ENCODE measurements around the gene IDH3G.

The IDH3G gene

DNA sequence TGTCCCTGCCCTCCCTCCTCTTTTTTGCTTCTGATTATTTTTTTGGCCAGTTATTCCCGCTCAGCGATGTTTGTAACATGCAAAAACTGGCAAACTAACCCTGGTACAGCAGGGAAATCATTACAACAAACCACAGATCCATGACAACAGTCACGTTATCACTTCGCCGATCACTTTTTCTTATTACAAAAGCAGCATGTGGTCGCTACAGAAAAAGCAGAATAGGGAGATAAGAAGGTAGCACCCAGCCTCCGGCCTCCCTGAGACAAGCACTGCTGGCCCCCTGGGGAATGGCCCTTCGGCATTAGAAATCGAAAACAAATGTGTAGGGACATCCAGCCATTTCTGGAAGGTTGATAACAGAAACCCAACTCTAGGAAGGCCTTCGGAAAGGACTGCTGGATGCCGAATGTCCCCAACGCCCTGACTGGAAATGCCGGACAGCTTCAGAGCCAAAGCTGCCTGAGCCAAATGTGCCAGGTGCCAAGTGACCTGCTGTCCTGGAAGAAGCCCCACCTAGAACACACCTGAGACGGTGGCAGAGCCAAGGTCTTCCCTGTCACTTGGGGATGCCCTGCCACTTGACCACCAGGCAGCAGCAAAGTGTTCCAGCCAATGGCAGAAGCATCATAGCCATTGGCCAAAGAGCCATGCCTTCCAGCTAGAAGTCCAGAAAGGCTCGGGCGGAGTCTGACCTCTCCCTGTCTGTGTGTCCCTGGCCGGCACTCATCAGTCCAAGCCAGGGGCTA, 2.9 kb downstream of the IDH3G start:
- no peak for DNase-seq (ENCODE audit: low read depth in 2 of 2)

DNA sequence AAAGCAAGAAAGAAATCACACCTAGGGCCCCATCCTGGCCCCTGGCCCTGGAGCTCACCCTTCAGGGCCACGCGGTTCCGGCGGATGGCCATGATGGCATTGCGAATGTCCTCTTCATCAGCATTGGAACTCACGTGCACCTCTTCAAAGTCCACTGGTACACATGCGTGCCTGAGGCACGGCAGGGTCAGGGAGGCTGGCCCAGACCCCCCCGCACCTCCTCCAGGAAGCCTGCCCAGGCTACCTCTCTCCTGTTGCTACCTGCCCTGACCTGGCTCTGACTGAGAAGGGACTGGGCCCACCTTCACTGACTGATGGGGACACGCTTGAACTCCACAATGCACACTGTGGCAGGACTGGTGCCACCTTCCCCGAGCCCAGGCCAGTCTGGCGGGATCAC, 4.5 kb downstream of the IDH3G start:
- DNase-seq (ENCODE audit: low read depth in 2 of 2) = no peak

DNA sequence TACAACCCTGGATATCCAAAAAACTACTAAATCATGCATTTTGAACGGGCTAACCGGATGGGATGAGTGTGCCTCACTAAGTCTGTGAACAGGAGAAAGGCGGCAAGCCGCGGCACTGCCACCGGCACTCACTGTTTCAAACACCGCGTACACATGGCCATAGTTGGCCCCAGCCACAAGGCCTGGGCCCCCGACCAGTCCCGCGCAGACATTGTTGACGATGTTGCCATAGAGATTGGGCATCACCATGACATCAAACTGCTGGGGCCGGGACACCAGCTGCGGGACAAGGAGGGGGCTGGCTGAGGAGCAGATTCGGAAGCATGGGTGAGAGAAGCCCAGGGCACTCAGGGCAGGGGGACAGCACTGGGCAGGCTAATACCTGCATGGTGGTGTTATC, 7.5 kb downstream of the IDH3G start:
- DNase-seq (ENCODE audit: low read depth in 2 of 2) = no peak

DNA sequence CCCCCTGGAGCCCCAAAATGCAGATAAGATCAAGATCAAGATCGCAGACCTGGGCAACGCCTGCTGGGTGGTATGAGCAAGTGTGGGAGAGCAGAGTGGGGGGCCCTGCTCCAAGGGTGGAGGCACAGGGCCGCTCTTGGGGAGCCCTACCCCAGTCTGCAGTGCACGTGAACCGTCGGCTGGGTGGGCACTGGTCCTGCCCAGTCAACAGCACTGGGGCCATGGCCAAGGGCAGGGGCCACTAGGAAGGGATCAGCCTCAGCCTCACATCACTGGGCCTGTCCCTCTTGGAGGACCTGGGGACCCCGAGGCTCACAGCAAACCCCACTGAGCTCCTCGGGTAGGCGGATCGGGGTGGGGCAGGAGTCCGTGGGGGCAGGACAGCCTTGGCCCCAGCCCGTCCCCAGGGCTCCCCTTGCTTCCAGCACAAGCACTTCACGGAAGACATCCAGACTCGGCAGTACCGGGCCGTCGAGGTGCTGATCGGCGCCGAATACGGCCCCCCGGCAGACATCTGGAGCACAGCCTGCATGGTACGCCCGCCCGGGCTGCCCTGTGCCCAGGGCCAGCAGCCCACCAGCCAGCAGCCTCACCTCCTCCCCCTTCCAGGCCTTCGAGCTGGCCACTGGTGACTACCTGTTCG, 9.7 kb downstream of the IDH3G start:
- no peak for DNase-seq (ENCODE audit: low read depth in 2 of 2)

DNA sequence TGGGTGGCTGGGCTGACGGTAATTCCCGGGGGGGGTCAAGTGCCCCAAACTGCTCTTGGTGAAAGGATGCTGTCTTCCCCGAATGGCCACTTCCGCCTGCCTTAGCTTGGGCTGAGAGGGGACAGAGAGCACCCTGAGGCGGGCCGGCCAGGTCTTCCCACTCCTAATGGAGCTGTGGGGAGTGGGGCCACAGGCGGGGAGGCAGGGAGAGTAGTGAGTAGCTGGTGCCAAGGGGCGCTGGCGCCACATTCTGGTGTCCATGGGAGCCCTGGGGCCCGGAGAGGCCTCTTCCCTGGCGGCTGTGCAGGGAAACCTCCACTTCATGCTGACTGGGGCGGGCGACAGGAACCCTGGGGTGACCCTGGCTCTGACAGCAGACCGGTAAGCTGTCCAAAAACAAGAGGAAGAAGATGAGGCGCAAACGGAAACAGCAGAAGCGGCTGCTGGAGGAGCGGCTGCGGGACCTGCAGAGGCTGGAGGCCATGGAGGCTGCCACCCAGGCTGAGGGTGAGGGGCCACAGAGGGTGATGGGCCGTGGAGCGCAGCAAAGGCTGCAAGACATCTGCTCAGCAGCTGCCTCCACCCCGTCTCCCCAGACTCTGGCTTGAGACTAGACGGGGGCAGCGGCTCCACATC, 10.7 kb downstream of the IDH3G start:
- no peak for DNase-seq (ENCODE audit: low read depth in 2 of 2)

DNA sequence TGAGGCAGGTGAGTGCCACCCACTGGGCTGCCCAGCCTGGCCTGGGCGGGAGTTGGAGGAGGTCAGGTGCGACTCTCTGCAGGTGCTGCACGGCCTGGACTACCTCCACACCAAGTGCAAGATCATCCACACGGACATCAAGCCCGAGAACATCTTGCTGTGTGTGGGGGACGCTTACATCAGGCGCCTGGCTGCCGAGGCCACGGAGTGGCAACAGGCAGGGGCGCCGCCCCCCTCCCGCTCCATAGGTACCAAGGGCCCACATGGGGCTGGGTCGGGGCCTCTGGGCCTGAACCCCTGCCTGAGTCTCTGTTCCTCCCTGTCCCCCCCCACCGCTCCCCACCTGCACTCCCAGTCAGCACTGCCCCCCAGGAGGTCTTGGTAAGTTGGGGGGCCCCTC, 11.3 kb downstream of the IDH3G start:
- DNase-seq (ENCODE audit: low read depth in 2 of 2) = no peak

DNA sequence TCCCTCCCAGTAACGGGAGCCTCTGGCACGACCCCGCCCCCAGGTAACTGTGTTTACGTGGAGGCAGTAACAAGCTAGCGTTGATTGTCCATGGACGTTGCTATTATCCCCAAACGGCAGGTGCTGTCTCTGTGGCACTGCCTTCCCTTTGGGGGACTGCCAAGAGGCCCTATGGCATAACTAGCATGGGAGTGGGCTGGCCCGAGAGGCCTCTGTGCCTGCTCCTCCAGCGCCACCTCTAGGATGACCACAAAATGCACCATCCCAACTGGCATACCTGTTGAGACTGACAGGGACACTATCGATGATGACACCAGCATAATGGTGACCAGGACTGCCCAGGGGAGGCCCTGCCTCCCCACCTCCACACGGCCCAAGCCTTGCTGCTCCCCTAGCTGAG, 11.9 kb downstream of the IDH3G start:
- no peak for DNase-seq (ENCODE audit: low read depth in 2 of 2)

DNA sequence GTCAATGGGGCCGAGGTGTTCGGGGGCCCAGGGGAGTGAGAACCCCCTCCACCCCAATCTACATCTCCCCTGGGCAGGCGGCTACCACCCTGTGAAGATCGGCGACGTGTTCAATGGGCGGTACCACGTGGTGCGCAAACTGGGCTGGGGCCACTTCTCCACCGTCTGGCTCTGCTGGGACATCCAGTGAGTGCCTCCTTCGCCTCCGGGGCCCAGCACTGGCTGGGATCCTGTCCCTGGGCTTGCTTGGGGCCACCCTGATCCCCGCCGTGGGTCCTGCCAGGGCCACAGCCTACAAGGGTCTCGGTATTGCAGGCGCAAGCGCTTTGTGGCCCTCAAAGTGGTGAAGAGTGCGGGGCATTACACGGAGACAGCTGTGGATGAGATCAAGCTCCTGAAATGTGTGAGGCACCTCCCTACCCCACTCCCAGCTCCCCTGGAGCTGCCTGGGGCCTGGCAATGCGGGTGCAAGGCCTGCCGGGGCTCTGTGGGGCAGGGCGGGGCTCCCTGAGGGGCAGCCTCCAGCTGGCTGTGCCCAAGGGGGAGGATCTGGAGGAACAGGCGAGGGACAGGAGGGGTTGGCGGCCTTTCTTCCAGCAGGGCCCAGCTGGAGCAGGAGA, 12.6 kb downstream of the IDH3G start:
- no peak for DNase-seq (ENCODE audit: low read depth in 2 of 2)

DNA sequence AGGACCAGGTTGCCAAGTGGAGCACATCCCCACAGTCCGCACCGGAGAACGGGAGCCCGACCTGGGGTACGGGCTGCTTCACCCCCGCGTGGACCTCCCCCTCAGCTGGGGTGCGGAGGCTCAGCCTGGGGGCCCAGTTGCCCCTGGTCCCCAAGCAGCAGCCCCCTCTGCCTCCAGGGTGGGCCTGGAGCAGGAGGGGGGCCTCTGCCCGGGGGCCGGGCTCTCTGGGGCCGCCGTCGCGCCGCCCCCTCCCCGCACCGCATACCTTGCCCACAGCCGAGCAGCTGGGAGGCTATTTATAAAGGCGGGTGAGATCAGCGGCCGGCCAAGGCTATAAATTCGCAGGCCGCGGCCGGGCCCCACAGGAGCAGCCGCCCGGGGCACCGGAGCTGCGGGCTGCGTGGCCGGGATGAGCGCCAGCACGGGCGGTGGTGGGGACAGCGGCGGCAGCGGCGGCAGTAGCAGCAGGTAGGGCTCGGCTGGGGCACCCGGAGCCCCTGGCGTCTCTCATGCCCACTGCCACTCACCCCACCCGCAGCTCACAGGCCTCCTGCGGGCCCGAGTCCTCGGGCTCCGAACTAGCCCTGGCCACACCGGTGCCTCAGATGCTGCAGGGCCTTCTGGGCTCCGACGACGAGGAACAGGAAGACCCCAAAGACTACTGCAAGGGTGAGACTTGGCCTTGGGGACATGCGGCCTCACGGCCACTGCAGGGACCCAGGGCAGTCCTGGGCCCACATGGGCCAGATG, 13.3 kb downstream of the IDH3G start, which contains the start of gene SRPK3:
TSS of gene SRPK3 (plus strand) at position 364 of the 750 bp plus-strand sequence. CDS start at position 410, 46 bp downstream.
- no peak for DNase-seq (ENCODE audit: low read depth in 2 of 2)

DNA sequence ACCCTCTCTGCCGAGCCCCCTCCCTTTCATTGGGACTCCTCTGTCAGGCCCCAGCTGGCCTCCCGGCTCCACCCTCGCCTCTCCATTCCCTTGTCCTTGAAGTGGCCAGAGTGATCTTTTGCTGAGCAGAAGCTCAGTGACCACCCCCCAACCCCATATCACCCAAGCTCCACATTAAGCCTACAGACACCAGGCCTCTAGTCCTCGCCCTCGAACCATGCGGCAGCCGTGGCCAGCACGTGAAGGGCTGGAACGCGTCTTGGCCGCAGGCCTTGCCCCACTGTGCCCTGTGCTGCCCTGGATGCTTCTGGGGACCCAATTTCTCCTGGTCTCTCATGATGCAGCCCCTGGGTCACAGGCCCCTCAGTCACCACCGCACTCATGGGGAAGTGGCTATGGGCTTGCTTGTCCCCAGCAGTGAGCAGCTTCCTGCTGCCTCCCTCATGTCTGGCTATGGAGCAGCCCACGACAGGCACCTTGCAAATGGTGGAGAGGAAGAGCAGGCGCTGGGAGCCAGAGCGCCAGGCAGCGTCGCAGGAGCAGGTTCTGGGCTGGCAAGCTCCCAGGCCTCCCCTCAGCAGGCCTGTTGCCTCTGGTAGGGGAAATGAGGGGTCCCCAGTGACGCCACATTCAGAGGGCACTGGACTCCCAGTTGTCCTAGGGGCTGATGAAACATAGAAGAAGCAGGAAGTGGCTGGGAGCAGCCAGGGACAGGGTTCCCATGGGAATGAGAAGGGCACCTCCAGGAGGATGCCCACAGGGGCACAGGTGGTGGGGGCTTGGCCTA, 14.1 kb downstream of the IDH3G start:
- no peak for DNase-seq (ENCODE audit: low read depth in 2 of 2)

DNA sequence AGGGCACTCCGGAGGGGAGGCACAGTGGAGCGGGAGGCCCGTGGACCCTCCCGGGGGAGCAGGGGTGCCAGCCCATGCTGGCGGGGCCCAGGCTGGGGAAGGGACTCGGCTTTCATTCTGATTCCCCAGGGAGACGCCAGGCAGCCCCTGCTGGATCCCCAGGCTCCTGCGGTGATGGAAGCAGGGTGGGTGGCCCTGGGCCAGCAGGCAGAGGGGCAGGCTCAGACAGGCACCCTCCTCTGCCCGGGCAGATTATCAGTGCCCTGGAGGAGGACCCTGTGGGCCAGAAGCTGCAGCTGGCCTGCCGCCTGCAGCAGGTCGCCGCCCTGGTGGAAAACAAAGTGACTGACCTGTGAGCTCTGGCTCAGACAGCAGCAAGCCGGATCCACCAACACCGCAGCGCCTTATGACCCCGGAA, 15.5 kb downstream of the IDH3G start:
- no peak for DNase-seq (ENCODE audit: low read depth in 2 of 2)

DNA sequence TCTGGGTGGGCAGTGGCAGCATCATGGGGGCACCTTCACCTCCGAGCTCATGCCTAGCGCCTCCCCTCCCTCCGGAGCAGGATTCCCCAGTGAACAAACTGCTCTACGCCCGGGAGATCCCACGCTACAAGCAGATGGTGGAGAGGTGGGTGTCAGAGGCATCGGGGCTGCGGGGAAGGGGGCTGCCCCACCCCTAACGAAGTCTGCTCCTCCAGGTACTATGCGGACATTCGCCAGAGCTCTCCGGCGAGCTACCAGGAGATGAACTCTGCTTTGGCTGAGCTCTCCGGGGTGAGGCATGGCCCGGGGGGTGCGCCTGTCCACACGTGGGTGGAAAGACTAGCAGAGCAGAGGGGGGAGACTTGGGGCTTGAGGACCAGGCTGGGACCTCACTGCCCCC, 16.0 kb downstream of the IDH3G start:
- no peak for DNase-seq (ENCODE audit: low read depth in 2 of 2)

DNA sequence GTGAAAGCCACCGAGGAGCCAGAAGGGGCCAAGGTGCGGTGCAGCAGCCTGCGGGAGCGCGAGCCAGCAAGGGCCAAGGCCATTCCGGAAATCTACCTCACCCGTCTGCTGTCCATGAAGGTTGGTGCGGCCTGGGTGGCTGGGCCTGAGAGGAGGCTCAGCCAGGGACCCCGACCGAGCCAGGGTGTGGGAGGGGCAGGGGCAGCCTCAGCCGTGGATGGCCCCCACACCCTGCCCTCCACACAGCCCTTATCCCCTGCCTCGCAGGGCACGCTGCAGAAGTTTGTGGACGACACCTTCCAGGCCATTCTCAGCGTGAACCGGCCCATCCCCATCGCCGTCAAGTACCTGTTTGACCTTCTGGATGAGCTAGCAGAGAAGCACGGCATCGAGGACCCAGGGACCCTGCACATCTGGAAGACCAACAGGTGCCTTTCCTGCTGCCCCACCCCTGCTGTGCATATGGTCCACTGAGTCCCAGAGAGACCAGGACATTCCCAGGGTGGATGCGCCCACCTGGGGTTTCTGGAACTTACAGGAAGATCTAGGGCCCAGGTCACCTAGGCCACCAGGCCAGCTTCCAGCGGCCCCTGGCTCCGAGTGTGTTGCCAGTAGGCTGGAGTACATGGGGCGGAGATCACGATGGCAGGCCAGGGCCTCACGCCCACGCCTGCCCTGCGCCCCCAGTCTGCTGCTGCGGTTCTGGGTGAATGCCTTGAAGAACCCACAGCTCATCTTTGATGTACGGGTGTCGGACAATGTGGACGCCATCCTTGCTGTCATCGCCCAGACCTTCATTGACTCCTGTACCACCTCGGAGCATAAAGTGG, 16.7 kb downstream of the IDH3G start:
- DNase-seq (ENCODE audit: low read depth in 2 of 2) = no peak

DNA sequence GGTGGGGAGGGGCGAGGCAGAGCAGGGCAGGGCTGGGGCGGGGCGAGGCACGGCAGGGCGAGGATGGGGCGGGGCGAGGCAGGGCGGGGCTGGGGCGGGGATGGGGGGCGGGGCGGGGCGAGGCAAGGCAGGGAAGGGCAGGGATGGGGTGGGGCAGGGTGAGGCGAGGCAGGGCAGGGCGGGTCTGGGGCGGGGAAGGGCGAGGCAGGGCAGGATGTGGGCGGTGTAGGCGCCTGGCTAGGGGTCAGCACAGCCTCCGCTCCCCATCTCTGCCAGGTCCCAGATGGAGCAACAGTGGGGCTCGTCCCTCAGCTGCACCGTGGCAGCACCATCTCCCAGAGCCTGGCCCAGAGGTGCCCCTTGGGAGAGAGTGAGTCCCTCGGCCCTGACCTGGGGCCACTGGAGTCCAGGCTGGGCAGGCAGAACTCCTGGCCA, 17.5 kb downstream of the IDH3G start:
- DNase-seq (ENCODE audit: low read depth in 2 of 2) = no peak

DNA sequence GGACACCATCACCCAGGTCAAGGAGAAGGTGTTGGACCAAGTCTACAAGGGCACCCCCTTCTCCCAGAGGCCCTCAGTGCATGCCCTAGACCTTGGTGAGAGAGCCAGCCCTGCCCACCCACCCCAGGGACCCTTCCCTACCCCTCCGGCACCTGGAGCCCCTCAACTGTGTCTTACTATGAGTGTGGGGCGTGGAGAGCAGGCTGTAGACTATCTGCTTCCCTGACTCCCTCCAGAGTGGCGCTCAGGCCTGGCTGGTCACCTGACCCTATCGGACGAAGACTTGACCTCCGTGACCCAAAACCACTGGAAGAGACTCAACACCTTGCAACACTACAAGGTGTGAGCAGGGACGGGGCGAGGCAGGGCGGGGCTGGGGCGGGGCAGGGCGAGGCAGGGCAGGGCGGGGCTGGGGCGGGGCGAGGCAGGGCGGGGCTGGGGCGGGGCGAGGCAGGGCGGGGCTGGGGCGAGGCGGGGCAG, 18.0 kb downstream of the IDH3G start:
- no peak for DNase-seq (ENCODE audit: low read depth in 2 of 2)

DNA sequence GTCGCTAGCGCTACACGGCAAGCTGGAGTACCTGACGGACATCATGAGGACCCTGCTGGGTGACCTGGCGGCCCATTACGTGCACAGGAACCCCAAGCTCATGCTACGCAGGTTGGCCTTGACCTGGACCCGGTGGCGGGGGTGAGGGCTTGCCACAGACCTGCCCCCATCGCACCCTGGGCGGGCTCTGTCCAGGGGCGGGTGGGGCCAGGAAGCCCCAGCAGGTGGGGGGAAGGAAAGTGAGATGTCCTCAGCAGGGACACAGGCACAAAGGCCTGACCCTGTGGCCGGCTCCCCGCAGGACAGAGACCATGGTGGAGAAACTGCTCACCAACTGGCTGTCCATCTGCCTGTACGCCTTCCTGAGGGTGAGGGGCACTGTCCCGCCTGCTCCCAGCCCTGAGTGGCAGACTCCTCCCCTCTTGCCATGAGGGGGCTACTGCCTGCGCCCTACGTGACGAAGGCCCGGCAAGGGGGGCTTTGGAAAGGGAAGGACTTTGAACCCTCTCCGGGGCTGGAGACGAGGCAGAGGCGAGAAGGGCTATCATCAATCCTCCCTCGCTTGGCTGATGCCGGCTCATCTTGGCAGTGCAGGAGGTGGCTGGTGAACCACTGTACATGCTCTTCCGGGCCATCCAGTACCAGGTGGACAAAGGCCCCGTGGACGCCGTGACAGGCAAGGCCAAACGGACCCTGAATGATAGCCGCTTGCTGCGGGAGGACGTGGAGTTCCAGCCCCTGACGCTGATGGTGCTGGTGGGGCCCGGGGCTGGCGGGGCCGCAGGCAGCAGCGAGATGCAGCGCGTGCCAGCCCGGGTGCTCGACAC, 18.7 kb downstream of the IDH3G start:
- no peak for DNase-seq (ENCODE audit: low read depth in 2 of 2)

DNA sequence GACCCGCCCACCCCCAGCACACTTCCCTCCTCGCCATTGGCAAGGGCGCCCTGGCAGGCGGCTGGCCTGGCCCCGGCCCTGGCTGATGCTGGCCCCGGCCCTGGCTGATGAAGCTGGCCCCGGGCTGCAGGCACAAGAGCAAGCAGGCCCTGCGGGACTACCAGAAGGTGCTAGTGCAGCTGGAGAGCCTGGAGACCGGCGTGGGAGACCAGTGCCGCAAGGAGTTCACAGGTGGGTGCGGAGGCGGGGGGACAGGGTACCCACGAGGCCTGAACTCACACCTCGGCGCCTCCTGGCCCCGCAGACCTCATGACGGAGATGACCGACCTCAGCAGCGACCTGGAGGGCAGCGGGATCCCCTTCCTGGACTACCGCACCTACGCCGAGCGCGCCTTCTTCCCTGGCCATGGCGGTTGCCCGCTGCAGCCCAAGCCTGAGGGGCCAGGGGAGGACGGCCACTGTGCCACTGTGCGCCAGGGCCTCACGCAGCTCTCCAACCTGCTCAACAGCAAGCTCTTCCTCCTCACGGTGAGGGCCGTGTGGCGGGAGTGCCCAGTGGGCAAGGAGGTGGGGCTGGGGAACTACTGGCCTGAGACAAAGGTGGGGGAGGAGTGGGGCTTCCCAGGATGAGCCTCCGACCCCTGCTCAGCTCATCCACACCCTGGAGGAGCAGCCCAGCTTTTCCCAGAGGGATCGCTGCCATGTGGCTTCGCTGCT, 19.4 kb downstream of the IDH3G start:
- no peak for DNase-seq (ENCODE audit: low read depth in 2 of 2)

Data from stimulated activated CD8-positive, alpha-beta memory T cell treated with anti-CD3 and anti-CD28 coated beads, Interleukin-2, amount 100 ng/mL, for 48 hours (primary cell).